ENCODE data around the gene EIF3K.

DNA sequence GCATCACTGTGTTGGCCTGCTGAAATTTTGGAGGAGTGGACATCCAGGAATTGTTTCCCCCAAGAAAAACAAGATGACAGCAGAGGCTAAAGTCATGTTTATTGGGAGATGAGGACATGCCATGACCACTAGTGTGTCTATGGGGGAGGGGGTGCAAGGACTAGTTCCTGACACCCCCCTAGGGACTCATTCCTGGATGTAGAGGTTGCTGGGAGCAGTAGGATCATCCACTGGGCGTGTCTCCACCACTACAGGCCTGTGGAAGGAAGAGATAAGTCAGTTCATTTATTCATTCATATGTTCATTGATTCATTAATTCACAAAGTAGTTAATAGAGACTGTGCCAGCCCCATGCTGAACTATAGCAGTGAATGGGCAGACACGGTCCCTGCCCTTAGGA, 31.4 kb upstream of the EIF3K start:
- TF ChIP-seq, protein P1, sequence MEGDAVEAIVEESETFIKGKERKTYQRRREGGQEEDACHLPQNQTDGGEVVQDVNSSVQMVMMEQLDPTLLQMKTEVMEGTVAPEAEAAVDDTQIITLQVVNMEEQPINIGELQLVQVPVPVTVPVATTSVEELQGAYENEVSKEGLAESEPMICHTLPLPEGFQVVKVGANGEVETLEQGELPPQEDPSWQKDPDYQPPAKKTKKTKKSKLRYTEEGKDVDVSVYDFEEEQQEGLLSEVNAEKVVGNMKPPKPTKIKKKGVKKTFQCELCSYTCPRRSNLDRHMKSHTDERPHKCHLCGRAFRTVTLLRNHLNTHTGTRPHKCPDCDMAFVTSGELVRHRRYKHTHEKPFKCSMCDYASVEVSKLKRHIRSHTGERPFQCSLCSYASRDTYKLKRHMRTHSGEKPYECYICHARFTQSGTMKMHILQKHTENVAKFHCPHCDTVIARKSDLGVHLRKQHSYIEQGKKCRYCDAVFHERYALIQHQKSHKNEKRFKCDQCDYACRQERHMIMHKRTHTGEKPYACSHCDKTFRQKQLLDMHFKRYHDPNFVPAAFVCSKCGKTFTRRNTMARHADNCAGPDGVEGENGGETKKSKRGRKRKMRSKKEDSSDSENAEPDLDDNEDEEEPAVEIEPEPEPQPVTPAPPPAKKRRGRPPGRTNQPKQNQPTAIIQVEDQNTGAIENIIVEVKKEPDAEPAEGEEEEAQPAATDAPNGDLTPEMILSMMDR (IDR thresholded peaks at IDR 0.05) = no peak
- TF ChIP-seq EP300 (IDR thresholded peaks at IDR 0.05) = no peak
- TF ChIP-seq POLR2AphosphoS5 (IDR thresholded peaks at IDR 0.05) = no peak
- no peak for TF ChIP-seq POLR2A (IDR thresholded peaks at IDR 0.05)
